Mammary epithelial cell (primary cell): Measurements from ENCODE around the gene SLMAP.

Source experiments
- EZH2 ChIP-seq: IDR thresholded peaks from 2 replicates; pipeline ENCODE4 v1.6.1; 2012; ENCODE audit warnings: low read length, inconsistent platforms, borderline replicate concordance
- TF ChIP-seq, protein P1 (sequence below), 2 donors: IDR thresholded peaks in 1 of 2; conservative IDR thresholded peaks in 1 of 2; 2 replicates each; pipeline ENCODE4 v1.5.1; 2011 to 2012; ENCODE audit warnings: inconsistent platforms in 2 of 2, low read length in 2 of 2, mild to moderate bottlenecking in 2 of 2, control low read depth in 1 of 2, low read depth in 1 of 2; ENCODE audit not compliant: insufficient read depth in 1 of 2; ENCODE audit errors: extremely low read depth in 1 of 2

DNA sequence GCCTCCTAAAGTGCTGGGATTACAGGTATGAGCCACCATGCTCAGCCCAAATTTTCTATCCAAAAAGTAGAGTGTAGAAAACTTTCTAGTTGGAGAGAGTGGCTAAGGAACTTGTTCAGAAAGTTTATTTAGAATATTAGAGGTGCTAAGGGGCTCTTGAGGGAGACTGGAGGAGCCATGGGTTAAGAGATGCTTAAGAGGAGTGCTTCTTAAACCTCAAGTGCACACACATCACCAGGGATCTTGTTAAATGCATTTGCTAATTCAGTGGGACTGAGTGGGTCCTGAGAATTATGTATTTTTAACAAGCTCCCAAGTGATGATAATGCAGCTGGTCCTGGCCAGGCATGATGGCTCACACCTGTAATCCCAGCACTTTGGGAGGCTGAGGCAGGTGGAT is 29.7 kb upstream of the SLMAP start:
- TF ChIP-seq, protein P1, sequence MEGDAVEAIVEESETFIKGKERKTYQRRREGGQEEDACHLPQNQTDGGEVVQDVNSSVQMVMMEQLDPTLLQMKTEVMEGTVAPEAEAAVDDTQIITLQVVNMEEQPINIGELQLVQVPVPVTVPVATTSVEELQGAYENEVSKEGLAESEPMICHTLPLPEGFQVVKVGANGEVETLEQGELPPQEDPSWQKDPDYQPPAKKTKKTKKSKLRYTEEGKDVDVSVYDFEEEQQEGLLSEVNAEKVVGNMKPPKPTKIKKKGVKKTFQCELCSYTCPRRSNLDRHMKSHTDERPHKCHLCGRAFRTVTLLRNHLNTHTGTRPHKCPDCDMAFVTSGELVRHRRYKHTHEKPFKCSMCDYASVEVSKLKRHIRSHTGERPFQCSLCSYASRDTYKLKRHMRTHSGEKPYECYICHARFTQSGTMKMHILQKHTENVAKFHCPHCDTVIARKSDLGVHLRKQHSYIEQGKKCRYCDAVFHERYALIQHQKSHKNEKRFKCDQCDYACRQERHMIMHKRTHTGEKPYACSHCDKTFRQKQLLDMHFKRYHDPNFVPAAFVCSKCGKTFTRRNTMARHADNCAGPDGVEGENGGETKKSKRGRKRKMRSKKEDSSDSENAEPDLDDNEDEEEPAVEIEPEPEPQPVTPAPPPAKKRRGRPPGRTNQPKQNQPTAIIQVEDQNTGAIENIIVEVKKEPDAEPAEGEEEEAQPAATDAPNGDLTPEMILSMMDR (conservative IDR thresholded peaks at IDR 0.05 in 1 of 2, IDR thresholded peaks at IDR 0.05 in 1 of 2; ENCODE audit: extremely low read depth in 1 of 2, insufficient read depth in 1 of 2, low read depth in 1 of 2, low read length in 2 of 2): no peak
- no peak for TF ChIP-seq EZH2
